ENCODE measurements around the gene ADRA2C. TPM values are rescaled to one million over a fixed set of nuclear protein-coding genes. Genes with fewer than 3 reads are reported as not detected.

The ADRA2C gene
- polyA plus RNA-seq, 1 of the 3 experiments (the other 2 are of a cell fraction), result 0.15 TPM

- TF ChIP-seq FOXM1 (IDR thresholded peaks at IDR 0.05; ENCODE audit: low read depth), result no peak
- TF ChIP-seq USF2 (IDR thresholded peaks at IDR 0.05; ENCODE audit: borderline replicate concordance, low read depth, low read length), result no peak
- TF ChIP-seq RXRA (IDR thresholded peaks at IDR 0.05; ENCODE audit: borderline replicate concordance, low read depth), result no peak
- TF ChIP-seq NFIC (IDR thresholded peaks at IDR 0.05; ENCODE audit: borderline replicate concordance), result no peak
- TF ChIP-seq RFX5 (IDR thresholded peaks at IDR 0.05; ENCODE audit: low read length), result no peak
- TF ChIP-seq SMC3 (IDR thresholded peaks at IDR 0.05; ENCODE audit: low read depth, low read length), result no peak
- TF ChIP-seq FOSL2 (IDR thresholded peaks at IDR 0.05; ENCODE audit: borderline replicate concordance, low read depth), result no peak
- no peak for TF ChIP-seq TAF1 (IDR thresholded peaks at IDR 0.05; ENCODE audit: borderline replicate concordance, low read depth, low read length)
- no peak for TF ChIP-seq CTCF (IDR thresholded peaks at IDR 0.05)
- TF ChIP-seq TEAD4 (IDR thresholded peaks at IDR 0.05; ENCODE audit: borderline replicate concordance, insufficient read depth), result no peak
- no peak for TF ChIP-seq REST (IDR thresholded peaks at IDR 0.05; ENCODE audit: low read depth, low read length)
- TF ChIP-seq RCOR1 (IDR thresholded peaks at IDR 0.05; ENCODE audit: low read length), result no peak
- TF ChIP-seq POLR2AphosphoS5 (IDR thresholded peaks at IDR 0.05; ENCODE audit: low read depth, low read length), result no peak
- TF ChIP-seq GATA2 (CRISPR knock-in tag; IDR thresholded peaks at IDR 0.05), result no peak
- TF ChIP-seq RAD21 (IDR thresholded peaks at IDR 0.05; ENCODE audit: low read length), result no peak
- no peak for TF ChIP-seq MXI1 (IDR thresholded peaks at IDR 0.05; ENCODE audit: low read depth, low read length)
- TF ChIP-seq TCF12 (IDR thresholded peaks at IDR 0.05), result no peak
- TF ChIP-seq YY1 (IDR thresholded peaks at IDR 0.05; ENCODE audit: low read depth), result no peak
- TF ChIP-seq SIN3A (IDR thresholded peaks at IDR 0.05; ENCODE audit: borderline replicate concordance, low read depth, low read length), result no peak
Measured at GRCh38 chr4:3809028-3809427, 42.8 kb downstream of the ADRA2C start.

More at GRCh38 chr4:3809028-3809427, 42.8 kb downstream of the ADRA2C start:
- Histone ChIP-seq H3K27ac (ENCODE audit: low read depth in 2 of 2, low read length in 1 of 2) (no peak overlapping the region), H3K9ac (no peak overlapping the region), H2AFZ (ENCODE audit: low read depth) (no peak overlapping the region), H3K9me3 (no peaks in the 10 kb centered on the region), H3F3A (replicated peaks; ENCODE audit: insufficient read depth) (no peaks in the 10 kb centered on the region), H3K4me1 (ENCODE audit: control insufficient read depth in 1 of 2, insufficient read depth in 2 of 2, low read depth in 1 of 2, low read length in 1 of 2) (peaks cover 0 to 6% of the 10 kb centered on the region in 2 experiments; a peak in 1 of 4 replicates), H3K27me3 (ENCODE audit: insufficient read depth) (no peaks in the 10 kb centered on the region), H3K9me2 (no peaks in the 10 kb centered on the region), H3K4me2 (no peak overlapping the region), H3K36me3 (replicated peaks in 1 of 2; ENCODE audit: control insufficient read depth in 1 of 2, insufficient read depth in 2 of 2, low read length in 1 of 2) (no peaks in the 10 kb centered on the region), H3K4me3 (ENCODE audit: low read depth in 2 of 2, low read length in 1 of 2) (no peak overlapping the region), H3K79me2 (ENCODE audit: insufficient read depth) (no peaks in the 10 kb centered on the region), H4K20me1 (ENCODE audit: insufficient read depth) (no peaks in the 10 kb centered on the region)
- whole genome bisulfite sequencing (ENCODE audit: low lambda C conversion rate), result 80% methylated on average over 29 of the region's 29 CpGs
- POLR2A ChIA-PET, result no interaction called here
- DNase-seq, result no peak
- CTCF ChIA-PET, result interaction anchor here (1.2 to 1.3 kb wide), 3 partner anchors 16 to 19 kb away, joined by 3 to 4 read pairs (median 4); no protein-coding TSS in a partner anchor
